Ovary (tissue), 3 donors: ENCODE results near the gene ST3GAL3.

Experiments used
- EP300 ChIP-seq: sonication (generic); formaldehyde crosslinking; IDR thresholded peaks from one replicate; pipeline ENCODE4 v1.6.1; 2017; ENCODE audit warnings: antibody characterized with exemption
- POLR2A ChIP-seq: fragments of 450-650 bp; IDR thresholded peaks from one replicate; pipeline ENCODE4 v1.6.1; 2017; ENCODE audit warnings: antibody characterized with exemption, mild to moderate bottlenecking, moderate library complexity
- TF ChIP-seq, protein P1 (sequence below), 3 donors: fragments of 450-650 bp in 2 of 3; fragments of 200-600 bp in 1 of 3; IDR thresholded peaks; one replicate each; pipeline versions ENCODE4 v1.5.1 to v1.8.0; 2016 to 2022; ENCODE audit warnings: antibody characterized with exemption in 3 of 3, mild to moderate bottlenecking in 1 of 3
- donor health status: DM: no; HTN: no; CAD: no.

DNA sequence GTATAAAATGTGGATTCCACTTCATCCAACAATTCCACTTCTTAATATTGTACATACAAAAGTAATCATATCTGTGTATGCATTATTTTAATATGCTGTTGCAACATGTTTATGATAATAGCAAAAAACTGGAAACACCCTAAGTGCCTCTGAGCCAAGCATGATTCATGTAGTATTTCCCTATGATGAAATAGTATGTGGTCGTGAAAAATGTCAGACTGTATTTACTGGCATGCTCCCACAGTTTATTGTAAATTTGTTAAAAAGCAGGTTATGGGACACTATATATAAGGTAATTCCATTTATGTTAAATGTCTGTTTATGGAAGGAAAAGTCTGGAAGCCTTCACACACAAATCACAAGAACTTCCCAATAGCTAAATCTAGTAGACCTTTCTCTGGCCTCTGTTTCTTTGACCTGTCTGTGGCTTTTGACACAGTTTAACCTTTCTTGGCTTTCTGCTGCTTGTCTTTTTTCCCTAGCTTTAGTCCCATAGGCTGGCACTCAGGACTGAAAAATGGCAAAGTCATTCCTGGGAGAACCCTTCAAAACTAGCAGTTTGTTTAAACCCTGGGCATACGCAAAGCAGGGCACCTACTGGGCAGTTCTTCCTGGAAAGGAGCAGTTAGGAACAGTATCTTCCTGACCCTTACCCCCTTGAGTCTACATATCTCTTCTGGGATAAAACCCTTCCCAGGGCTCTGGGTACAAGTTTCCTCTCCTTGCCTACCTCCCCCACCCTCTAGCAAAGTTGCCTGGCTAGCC is 160.8 kb downstream of the ST3GAL3 start:
- TF ChIP-seq, protein P1, sequence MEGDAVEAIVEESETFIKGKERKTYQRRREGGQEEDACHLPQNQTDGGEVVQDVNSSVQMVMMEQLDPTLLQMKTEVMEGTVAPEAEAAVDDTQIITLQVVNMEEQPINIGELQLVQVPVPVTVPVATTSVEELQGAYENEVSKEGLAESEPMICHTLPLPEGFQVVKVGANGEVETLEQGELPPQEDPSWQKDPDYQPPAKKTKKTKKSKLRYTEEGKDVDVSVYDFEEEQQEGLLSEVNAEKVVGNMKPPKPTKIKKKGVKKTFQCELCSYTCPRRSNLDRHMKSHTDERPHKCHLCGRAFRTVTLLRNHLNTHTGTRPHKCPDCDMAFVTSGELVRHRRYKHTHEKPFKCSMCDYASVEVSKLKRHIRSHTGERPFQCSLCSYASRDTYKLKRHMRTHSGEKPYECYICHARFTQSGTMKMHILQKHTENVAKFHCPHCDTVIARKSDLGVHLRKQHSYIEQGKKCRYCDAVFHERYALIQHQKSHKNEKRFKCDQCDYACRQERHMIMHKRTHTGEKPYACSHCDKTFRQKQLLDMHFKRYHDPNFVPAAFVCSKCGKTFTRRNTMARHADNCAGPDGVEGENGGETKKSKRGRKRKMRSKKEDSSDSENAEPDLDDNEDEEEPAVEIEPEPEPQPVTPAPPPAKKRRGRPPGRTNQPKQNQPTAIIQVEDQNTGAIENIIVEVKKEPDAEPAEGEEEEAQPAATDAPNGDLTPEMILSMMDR (IDR thresholded peaks at IDR 0.05) = no peak
- no peak for TF ChIP-seq POLR2A
- no peak for TF ChIP-seq EP300
